SK-N-MC (cell line): ENCODE measurements around the gene IL17RD.

Experiments used
- EZH2 ChIP-seq: fragments of 200-600 bp; sonication (generic); IDR thresholded peaks from one replicate; pipeline ENCODE4 v1.6.1; 2017; ENCODE audit warnings: antibody characterized with exemption
- POLR2AphosphoS5 ChIP-seq: IDR thresholded peaks from 2 replicates; pipeline ENCODE4 v1.6.1; 2012; ENCODE audit warnings: mild to moderate bottlenecking, low read depth, low read length, borderline replicate concordance

DNA sequence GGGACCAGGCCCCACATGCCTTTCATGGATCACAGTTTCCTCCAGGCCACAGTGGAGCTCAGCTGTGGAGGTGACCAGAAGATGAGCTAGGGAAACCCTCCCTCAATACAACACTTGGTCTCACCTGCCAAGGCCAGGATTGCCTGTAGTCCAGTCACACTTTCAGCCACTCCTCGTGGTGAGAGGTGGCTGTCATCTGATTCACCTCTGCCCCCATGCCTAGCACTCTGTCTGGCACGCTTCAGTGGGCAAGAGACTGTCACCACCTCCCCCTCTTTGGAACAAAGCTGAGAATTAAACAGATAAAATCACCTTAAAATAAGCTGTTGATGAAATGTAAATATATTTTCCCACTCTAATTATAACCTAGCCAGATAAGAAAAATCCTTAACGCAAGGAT is 4.0 kb upstream of the IL17RD start:
- TF ChIP-seq POLR2AphosphoS5 (no peak), EZH2 (no peak)
